IPS DF 4.7 (cell line): Measurements from ENCODE around the gene ADSL.

Experiments
- DNase-seq: peaks from one replicate; pipeline ENCODE4 v3.0.0-alpha.2; 2013; ENCODE audit warnings: low spot score; ENCODE audit errors: extremely low read depth

Gene ADSL

DNA sequence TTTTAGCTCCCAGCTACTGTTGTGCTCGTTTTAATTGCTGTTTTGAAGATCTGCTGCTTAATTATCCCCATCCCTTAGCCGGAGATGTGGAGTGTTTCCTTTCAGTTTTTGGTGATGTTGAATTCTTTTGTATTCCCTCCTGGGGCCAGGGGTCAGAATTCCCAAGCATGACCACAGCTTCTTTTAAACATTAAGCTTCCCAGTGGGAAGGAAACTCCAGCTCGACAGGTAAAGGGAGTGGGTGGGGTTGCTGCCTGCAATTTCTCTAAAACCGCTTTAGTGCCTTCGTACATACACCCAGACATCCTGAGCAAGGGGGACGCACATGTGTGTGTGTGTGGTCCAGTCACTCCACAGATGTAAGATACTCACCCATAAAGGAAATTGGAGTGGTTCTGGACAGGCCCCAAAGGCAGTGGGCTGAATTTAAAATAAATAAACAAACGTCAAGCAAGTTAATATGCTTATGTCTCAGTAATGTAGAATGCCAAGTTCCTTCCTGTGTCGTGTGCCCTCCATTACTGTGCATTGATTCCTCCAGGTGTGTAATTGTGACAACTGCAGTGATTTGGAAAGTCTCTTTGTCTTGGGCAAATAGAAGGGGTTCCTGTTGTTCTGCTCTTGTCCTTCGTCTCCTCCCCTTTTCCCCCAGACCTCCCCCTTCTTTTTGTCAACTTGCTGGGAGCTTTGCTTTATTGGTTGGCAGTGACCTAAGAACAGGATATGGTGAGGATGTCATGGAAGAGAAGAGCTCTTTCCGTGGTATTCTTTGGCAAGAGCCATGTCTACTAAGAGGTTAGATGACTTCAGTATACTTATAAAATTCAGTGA, 19.2 kb upstream of the ADSL start:
- DNase-seq: no peak

DNA sequence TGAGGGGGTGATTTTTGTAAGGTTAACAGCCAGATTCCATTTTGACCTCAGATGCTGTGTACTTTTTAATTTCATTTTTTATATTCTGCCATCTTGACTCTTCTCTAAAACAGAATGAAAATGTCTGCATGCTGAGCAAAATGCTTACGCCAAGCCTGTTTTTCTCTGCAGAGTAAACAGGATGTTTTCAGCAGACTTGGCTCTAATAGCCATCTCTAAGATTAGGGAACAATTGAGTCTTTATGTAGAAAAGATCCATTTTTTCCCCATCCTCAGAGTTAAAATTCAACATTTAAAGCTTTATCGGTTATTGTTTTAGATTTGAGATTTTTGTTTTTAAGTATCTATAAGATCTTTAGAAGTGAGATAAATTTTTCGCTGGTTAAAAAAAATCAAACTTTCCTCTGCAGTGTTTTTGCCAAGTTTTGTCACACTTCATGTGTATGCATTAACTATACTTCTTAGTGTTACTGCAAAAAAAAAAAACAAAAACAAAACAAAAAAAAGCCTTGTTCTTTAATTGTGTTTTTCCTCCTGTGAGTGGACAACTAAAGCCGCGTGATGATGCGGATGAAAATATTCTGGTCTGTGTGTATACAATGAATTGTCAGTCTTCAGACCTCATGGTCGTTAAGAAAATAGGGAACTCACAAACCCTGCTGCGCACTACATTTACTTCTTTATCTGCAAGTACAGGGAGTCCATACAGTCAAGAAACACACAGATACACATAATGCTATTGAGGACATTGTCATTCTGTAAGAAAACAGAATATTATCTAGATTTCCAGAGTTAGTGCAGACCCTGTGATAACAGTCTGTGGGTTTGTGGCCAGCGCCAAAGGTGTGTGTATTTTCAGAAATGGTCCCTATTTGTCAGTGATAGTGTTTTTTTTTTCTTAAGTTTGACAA, 17.5 kb upstream of the ADSL start:
- DNase-seq: no peak

DNA sequence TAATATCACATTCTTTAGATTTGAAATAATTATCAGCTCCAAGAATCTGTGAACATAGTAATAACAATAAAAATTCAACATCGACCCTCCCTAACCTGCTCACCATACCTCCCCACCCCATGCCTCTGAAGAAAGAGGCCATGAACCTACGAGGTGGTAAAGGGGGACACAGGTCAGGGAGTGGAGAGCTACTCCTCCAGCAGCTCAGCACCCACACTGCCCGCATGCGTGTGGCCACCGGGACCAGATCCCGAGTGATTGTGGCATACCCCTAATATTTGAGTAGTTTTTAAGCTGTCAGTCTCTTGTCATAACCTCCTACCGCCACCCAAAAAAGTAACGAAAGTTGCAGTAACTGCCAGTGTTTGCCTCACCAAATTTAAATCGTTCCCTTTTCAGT, 16.8 kb upstream of the ADSL start:
- DNase-seq: no peak

DNA sequence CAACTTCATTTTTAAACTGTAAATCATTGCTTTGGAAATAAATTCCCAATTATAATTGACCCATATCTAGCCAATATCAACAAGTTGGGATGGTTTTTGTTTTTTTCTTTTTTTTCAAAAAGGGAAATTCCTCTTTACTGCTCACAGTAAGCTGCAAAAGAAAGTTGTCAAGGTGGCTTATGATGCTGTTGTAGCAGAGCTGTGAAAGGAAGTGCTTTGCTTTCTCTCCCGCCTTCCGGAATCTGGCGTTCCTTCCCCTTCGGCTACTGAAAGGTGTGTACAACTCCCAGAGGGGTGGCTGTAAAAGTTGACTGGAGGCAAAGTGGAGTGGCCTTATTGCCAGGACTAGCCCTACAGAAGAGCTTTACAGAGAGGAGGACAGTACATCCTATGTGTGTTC, 16.2 kb upstream of the ADSL start:
- no peak for DNase-seq

DNA sequence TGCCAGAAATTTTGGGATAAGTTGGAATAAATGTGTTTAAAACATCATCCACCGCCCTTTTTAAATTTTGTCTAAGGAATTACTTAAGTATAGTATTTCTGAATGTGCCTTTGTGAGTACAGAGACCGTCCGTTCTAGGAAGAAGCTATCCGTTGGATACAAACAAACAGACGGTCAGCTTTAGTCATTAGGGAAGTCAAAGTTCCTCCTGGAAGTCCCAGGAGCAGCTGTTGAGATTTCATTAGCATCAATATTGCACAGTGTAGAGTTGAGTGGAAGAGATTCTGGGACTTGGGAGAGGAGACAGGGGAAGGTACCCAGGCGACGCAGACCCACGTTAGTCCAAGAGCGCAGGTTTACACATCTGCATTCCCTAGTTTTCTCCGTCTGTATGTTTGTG, 15.7 kb upstream of the ADSL start:
- DNase-seq: no peak

DNA sequence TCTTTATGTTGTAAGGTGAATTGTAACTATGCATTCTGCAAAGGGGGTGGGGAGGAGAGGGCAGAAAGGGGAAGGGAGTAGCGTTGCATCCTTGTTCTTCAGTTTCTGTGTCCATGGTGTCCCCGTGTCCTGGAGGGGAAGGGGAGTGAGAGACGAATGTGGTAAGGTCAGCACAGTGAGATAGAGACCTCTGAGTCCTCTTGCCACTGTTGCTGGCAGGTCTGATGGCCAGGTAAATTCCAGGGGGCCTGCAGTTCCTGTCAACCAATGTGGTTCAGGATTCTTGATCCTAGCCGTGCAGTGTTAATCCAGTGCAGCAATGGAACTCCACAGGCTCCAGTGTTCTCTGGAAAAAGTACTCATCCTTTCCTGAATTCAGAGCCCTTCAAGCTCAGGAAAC, 14.6 kb upstream of the ADSL start:
- DNase-seq: no peak

DNA sequence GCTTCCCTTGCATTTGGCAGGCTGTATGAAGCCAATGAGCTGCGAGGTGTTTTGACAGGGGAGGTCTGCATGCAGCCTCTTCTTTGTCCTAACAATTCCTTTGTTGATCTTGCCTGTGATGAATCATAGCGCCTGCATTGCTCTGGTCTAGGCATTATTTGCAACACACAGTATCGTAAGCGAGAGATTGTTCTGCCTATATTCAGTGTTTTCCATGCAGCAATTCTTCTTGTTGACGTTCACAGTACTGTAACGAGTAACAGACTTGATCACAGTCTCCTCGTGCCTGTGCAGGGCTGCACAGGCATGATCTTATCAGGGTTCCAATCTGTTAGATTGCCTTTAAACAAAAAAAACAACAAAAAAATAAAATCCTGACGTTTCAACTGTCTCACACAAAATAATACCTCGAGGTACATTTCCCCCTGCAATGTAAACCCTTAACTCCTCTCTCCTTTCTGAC, 13.9 kb upstream of the ADSL start:
- DNase-seq: no peak

DNA sequence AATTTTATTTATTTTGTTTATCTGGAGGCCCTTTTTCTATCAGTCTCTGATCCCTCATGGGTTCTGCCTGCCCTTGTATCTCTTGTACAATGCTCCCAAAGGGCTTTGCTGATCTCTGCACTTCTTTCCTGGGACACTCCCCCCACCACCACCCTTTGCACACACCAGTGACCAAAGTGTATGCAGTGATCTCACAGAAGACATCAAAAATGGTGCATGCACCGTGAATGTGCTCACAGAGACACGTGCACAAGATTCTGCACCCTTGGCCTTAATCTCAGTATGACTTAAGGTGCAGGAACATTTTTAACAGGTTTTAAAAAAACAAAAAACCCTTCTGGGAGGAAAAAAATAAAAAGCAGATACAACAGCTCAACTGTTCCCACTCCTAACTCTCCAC, 12.2 kb upstream of the ADSL start:
- DNase-seq: no peak

DNA sequence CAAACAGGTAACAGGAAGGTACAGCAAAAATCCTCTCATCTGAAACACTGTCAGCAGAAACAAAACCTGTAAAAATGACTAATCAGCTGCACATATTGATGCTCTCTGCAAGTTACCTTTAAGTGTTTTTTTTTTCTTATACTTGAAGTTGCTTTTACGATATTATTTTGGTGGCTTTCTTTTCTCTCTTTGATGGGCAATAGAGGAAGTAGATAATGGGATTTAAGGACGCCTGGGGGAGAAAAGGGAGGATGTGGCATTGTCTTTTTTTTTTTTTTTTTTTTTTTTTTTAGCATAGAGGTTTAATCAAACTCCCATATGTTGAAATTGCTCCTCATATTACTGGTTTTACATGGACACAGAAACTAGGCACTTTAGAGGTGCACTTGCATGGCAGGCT, 11.4 kb upstream of the ADSL start:
- no peak for DNase-seq

DNA sequence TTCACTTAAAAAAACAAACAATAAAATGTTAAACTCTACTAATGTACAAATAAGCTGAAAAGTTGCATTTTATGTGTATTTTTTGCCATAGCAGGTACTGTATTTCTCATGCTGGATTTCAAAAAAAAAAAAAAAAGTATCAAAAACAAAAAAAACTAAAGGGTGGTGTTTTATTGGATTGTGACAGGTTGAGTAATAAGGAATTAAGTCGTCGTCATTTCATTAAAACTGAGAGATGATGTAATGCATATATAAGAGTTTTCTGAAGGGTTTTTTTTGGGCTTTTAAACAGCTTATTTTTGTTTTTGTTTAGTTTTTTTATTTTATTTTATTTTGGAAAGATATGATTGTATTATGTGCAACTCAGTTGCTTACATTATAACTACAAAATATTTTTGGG, 10.9 kb upstream of the ADSL start:
- DNase-seq: no peak

DNA sequence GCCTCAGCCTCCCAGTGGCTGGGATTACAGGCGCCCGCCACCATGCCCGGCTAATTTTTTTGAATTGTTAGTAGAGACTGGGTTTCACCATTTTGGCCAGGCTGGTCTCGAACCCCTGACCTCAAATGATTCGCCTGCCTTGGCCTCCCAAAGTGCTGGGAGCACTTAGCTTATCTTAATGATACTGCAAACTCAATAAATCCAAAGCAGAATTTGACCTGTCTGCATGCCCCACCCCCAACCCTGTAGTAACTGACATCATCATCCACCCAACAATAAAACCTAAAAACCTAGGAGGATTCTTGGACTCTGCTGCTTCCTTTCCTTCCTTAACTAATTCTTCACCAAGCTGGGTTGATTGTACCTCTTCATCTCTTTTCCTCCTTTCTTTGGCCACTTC, 6.3 kb upstream of the ADSL start:
- no peak for DNase-seq

DNA sequence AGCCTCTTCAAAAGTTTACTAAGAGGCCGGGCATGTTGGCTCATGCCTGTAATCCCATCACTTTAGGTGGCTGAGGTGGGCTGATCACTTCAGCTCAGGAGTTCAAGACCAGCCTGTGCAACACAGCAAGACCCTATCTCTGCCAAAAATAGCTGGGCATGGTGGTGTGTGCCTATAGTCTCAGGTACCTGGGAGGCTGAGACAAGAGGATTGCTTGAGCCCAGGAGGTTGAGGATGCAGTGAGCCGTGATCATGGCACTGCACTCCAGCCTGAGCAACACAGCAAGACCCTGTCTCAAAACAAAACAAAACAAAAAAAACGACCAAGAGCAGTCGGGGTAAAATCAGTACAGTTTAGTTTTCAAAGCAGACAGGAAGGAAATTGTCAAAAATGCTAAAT, 4.7 kb upstream of the ADSL start:
- DNase-seq: no peak

DNA sequence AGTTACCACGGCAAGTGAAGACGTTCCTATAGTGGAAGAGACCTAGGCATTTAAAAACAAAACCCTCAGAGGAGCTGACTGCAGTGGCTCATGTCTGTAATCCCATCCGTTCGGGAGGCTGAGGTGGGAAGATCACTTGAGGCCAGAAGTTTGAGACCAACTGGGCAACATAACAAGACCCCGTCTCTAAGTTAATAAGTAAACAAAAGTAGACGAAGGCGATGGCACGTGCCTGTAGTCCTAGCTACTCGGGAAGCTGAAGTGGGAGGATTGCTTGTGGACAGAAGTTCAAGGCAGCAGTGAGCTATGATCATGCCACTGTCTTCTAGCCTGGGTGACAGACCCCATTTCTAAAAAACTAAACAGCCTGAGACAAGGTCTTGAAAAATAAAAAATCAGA, 3.8 kb upstream of the ADSL start:
- DNase-seq: no peak

DNA sequence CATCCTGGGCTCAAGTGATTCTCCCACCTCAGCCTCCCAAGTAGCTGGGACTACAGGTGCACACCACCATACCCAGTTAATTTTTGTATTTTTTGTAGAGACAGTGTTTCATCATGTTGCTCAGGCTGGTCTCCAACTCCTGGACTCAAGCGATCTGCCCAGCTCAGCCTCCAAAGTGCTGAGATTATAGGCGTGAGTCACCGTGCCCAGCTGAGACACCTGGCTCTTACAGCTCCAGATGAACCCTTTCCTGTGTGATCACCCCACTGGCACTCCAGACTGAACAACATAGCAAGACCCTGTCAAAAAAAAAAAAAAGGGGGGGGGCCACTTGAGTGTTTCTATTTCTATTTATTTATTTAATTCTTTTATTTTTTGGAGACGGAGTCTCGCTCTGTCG, 1.0 kb upstream of the ADSL start:
- DNase-seq: no peak

DNA sequence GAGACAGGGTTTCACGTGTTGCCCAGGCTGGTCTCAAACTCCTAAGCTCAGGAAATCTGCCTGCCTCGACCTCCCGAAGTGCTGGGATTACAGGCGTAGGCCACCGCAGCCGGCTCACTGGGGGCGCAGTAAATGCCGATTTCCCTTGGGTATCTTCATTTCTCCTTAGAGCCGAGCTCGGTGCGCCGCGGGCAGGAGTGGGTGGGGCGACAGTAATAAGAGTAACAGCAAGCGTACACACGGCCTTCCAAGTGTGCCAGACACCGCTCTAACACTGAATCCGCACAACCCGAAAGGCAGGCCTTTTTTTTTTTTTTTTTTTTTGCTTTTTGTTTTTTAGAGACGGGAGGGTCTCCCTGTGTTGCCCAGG, 500 bp upstream of the ADSL start:
- DNase-seq: no peak

DNA sequence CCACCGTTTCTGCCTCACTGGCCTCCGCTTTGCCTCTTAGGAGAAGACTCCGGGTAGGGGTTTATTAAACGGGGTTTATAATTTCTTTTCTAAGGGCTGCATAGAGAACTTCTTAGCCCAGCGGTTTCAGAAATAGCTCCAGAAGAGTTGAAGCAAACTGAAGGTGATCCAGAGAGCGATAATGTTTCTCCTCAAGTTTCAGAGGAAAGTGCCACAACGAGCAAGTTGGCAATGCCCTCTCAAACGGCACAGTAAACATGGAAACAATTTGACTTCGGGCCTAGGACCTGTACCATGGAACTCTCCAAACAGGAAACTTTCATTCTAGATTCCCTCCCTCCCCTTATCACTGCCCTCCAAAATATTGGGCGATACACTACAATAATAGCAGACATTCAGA, 1.0 kb downstream of the ADSL start:
- DNase-seq: no peak

DNA sequence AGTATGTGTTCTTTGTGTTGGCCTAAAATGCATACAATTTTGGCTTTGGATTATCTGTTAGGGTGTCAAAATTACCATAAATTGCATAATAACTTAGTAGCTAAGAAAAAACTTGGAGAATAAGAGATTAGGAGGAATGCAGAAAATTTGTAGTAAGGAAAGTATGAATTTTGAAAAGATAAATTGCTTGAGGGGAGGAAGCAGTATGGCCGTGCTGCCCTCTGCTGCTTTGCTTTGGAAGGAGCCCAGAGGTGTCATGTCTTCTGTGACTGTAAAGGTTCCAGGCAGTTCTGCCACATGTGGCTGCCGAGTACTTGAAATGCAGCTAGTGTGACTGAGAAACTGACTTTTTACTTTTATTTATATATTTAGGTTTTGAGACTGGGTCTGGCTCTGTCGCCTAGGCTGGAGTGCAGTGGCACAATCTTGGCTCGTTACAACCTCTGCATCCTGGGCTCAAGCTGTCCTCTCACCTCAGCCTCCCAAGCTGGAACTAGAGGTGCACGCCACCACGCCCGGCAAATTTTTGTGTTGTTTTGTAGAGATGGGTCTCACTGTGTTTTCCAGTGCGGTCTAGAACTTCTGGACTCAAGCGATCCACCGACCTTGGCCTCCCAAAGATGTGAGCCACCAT, 1.8 kb downstream of the ADSL start:
- no peak for DNase-seq

DNA sequence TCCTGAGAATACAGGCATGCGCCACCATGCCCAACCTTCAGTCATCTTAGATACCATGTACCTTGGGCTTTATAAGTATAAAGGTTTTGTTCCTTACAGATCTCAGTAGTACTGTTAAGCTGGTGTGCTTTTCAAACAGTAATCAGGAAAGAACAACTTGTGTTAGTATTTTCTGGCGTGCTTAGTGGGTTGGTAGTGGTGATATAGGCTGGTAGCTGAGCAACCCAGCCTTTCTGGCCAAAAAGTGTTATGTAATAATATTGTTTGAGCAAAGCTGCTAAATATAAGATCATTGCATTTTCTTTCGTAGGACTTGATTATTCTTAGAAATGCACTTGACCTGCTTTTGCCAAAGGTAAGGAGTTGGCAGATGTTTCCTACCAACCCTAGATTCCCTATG, 6.5 kb downstream of the ADSL start:
- DNase-seq: no peak

DNA sequence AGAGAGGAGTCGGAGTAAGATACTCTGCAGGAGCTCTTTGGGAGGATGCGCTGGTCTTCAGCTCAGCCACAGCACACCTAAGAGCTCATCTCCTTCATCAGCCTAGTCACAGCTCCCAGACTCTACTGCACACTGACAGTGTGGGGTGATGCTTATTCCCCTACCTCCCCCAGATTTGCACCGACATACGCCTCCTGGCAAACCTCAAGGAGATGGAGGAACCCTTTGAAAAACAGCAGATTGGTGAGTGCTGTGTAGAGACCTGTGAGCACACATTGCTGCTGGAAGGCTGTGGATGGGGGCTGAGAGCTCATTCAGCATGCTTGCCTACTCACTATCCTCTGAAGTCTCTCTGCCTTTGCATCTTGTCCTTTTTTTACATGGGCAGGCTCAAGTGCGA, 14.8 kb downstream of the ADSL start:
- no peak for DNase-seq

DNA sequence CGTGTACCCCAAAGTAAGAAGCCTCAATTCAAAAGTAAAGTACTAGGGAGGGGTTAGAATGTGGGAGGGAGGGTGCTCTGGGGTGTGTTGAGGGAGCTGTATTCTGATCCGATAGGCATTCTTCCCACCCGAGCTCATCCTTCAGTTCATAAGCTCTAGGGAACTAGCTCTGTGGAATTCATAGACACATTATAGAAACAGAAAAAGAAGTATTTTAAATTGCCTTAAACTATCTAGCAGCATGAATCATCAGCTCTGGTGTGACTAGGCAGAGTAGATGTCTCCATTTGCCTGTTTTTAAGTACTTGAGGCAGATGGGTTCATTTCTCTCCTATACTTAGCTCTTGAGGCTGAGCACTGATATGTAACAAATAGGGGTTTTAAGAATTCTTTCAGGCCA, 16.8 kb downstream of the ADSL start:
- no peak for DNase-seq

DNA sequence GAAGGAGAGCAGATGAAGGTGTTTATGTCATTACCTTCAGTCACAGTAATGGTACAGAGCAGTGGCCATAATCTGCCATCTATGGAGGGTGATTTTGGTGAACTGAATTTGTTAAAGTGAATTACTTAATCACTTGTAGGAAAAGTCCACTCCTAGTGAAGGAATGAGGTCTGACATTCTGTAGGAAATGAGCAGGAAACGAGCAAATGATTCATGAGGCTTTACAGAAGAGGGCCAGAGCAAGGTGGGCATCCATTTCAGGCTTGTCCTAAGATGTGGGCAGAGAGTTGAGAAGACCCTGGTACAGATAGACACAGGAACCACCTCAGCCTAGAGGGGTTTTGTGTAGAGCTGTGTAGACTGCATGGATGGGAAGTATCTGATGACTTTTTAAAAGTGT, 18.1 kb downstream of the ADSL start:
- DNase-seq: no peak

DNA sequence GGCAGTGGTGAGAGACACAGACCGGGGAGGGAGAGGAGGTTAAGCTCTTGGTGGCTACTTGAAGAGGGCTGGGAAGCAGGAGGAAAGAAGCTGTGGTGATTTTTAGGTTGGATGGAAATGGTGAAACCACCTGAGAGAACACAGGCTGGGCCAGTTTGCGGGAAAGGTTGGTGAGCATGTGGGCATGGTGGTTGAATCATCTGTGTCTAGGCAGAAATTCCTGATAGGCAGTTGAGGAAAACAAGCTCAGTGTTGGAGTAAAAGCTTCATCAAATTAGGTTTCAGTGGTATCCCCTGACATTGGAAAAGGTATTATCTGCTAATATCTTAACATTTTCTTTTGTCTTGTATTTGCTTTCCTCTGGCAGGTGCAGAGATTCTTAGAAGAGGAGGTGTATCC, 19.8 kb downstream of the ADSL start:
- no peak for DNase-seq
